WTC11 (cell line): ENCODE measurements around the gene MROH2B. TPM values are rescaled to one million over a fixed set of nuclear protein-coding genes. Genes with fewer than 3 reads are reported as not detected.

Source experiments
- ATAC-seq: fragments of 200-7000 bp; cut with Tn5 transposase; 2 replicates; pipeline ENCODE4 v1.10.0; 2021; ENCODE audit warnings: mild to moderate bottlenecking, moderate library complexity
- CTCF ChIA-PET: fragments of 300-600 bp; sonication (Branson Sonifier 250); formaldehyde crosslinking; loops from one replicate; lab custom pipeline; 2021; ENCODE audit warnings: antibody characterized with exemption; lab: Charles Lee
- POLR2A ChIA-PET: fragments of 350-600 bp; sonication (Branson Sonifier 250); formaldehyde crosslinking; loops from one replicate; lab custom pipeline; 2021; ENCODE audit warnings: antibody characterized with exemption; lab: Charles Lee
- DNase-seq: peaks from one replicate; pipeline ENCODE4 v3.0.0; 2021; ENCODE audit warnings: low spot score
- H3K27ac Mint-ChIP-seq: 2 replicates; pipeline ENCODE4 v1.8.0; 2021; ENCODE audit warnings: mixed read lengths
- H3K27me3 Mint-ChIP-seq: 2 replicates; pipeline ENCODE4 v1.8.0; 2021; ENCODE audit warnings: low read depth, mild to moderate bottlenecking, moderate library complexity, mixed read lengths
- H3K36me3 Mint-ChIP-seq: 2 replicates; pipeline ENCODE4 v1.8.0; 2021; ENCODE audit warnings: mixed read lengths
- H3K4me1 Mint-ChIP-seq: 2 replicates; pipeline ENCODE4 v1.8.0; 2022; ENCODE audit warnings: mixed read lengths
- H3K4me3 Mint-ChIP-seq: 2 replicates; pipeline ENCODE4 v1.8.0; 2021; ENCODE audit warnings: mild to moderate bottlenecking, moderate library complexity, mixed read lengths
- H3K9me3 Mint-ChIP-seq: 2 replicates; pipeline ENCODE4 v1.8.0; 2021; ENCODE audit warnings: mixed read lengths
- CDX4 ChIP-seq: fragments of 250-450 bp; sonication (Bioruptor Pico); IDR thresholded peaks from 2 replicates; pipeline ENCODE4 v1.9.0; 2021; ENCODE audit warnings: moderate library complexity, mild to moderate bottlenecking, inconsistent platforms, borderline replicate concordance
- CREB1 ChIP-seq: sonication (generic); formaldehyde crosslinking; IDR thresholded peaks from 2 replicates; pipeline ENCODE4 v1.8.0; 2023; ENCODE audit warnings: mild to moderate bottlenecking, missing genetic modification reagents
- HMGA2 ChIP-seq: fragments of 250-450 bp; sonication (Bioruptor Pico); IDR thresholded peaks from 2 replicates; pipeline ENCODE4 v1.4.0; 2021; ENCODE audit warnings: mild to moderate bottlenecking, moderate library complexity
- IRF2 ChIP-seq: sonication (generic); formaldehyde crosslinking; IDR thresholded peaks from 2 replicates; pipeline ENCODE4 v1.8.0; 2022; ENCODE audit warnings: low read depth, missing genetic modification reagents, borderline replicate concordance
- NR1H2 ChIP-seq: sonication (generic); formaldehyde crosslinking; IDR thresholded peaks from 2 replicates; pipeline ENCODE4 v1.9.0; 2021; ENCODE audit warnings: mild to moderate bottlenecking, moderate library complexity, missing genetic modification reagents
- PRDM15 ChIP-seq: sonication (generic); formaldehyde crosslinking; IDR thresholded peaks from 2 replicates; pipeline ENCODE4 v1.8.0; 2022; ENCODE audit warnings: missing genetic modification reagents
- SMAD3 ChIP-seq: sonication (generic); formaldehyde crosslinking; IDR thresholded peaks from 2 replicates; pipeline ENCODE4 v1.8.0; 2022; ENCODE audit warnings: missing genetic modification reagents, mild to moderate bottlenecking, borderline replicate concordance
- SP1 ChIP-seq: sonication (generic); formaldehyde crosslinking; conservative IDR thresholded peaks from 2 replicates; pipeline ENCODE4 v1.8.1; 2022; ENCODE audit warnings: missing genetic modification reagents
- TEAD1 ChIP-seq: sonication (generic); formaldehyde crosslinking; IDR thresholded peaks from 2 replicates; pipeline ENCODE4 v1.8.0; 2022; ENCODE audit warnings: mild to moderate bottlenecking, missing genetic modification reagents
- ZNF396 ChIP-seq: fragments of 250-450 bp; sonication (Bioruptor Pico); IDR thresholded peaks from 2 replicates; pipeline ENCODE4 v1.8.0; 2021; ENCODE audit warnings: mild to moderate bottlenecking, moderate library complexity, borderline replicate concordance
- total RNA-seq: library from RNA; stranded (reverse); gene quantifications from 3 replicates; pipeline ENCODE4 v1.2.3, GENCODE V29; 2021
- TF ChIP-seq, protein P1 (sequence below): sonication (generic); formaldehyde crosslinking; IDR thresholded peaks from 2 replicates; pipeline ENCODE4 v1.8.0; 2022; ENCODE audit warnings: mild to moderate bottlenecking, missing genetic modification reagents
- TF ChIP-seq, protein P2 (sequence below): sonication (generic); formaldehyde crosslinking; conservative IDR thresholded peaks from 2 replicates; pipeline ENCODE4 v1.8.1; 2023; ENCODE audit warnings: mild to moderate bottlenecking, low read depth, missing genetic modification reagents, moderate library complexity
- TF ChIP-seq, protein P3 (sequence below): fragments of 250-450 bp; sonication (Bioruptor Pico); IDR thresholded peaks from 2 replicates; pipeline ENCODE4 v1.9.0; 2021; ENCODE audit warnings: mild to moderate bottlenecking

The MROH2B gene
- total RNA-seq, 1 experiment from 2014 or later = not detected

- TF ChIP-seq PRDM15 (CRISPR knock-in tag) = no peak
- no peak for TF ChIP-seq CDX4
- TF ChIP-seq, protein P1, sequence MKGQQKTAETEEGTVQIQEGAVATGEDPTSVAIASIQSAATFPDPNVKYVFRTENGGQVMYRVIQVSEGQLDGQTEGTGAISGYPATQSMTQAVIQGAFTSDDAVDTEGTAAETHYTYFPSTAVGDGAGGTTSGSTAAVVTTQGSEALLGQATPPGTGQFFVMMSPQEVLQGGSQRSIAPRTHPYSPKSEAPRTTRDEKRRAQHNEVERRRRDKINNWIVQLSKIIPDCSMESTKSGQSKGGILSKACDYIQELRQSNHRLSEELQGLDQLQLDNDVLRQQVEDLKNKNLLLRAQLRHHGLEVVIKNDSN = no peak
- TF ChIP-seq, protein P2, sequence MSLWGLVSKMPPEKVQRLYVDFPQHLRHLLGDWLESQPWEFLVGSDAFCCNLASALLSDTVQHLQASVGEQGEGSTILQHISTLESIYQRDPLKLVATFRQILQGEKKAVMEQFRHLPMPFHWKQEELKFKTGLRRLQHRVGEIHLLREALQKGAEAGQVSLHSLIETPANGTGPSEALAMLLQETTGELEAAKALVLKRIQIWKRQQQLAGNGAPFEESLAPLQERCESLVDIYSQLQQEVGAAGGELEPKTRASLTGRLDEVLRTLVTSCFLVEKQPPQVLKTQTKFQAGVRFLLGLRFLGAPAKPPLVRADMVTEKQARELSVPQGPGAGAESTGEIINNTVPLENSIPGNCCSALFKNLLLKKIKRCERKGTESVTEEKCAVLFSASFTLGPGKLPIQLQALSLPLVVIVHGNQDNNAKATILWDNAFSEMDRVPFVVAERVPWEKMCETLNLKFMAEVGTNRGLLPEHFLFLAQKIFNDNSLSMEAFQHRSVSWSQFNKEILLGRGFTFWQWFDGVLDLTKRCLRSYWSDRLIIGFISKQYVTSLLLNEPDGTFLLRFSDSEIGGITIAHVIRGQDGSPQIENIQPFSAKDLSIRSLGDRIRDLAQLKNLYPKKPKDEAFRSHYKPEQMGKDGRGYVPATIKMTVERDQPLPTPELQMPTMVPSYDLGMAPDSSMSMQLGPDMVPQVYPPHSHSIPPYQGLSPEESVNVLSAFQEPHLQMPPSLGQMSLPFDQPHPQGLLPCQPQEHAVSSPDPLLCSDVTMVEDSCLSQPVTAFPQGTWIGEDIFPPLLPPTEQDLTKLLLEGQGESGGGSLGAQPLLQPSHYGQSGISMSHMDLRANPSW = no peak
- no peak for TF ChIP-seq SP1
- TF ChIP-seq CREB1 (CRISPR knock-in tag) = no peak
Observed at GRCh38 chr5:41120600-41120999, 49.5 kb upstream of the MROH2B start (continued).

DNA sequence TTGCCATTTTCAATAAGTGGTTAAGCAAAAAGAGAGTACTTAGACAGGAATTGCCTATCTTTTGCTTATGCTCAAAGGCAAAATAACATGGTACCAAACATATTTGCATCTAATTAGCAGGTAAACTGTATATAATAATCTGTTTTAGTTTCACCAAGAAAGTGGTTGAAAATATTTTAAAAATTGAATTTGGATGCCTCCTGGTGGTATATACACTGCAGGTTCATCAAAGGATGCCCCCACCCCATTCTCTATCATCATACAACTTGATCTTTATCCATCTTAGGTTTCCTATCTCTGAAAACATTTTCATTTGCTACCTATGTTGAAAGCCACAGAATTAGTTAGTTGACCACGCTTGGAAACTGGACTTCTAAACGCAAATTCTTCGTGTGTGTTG, 47.0 kb upstream of the MROH2B start:
- H3K4me3 Mint-ChIP-seq = no peak overlapping the region
- peaks cover 12% of the 10 kb centered on the region for H3K9me3 Mint-ChIP-seq
- POLR2A ChIA-PET = no interaction called here
- CTCF ChIA-PET = interaction anchor here (0.6 kb wide), 2 partner anchors 157 to 214 kb away, joined by 3 read pairs; no protein-coding TSS in a partner anchor
- H3K27ac Mint-ChIP-seq = no peak overlapping the region
- peaks cover 11% of the 10 kb centered on the region for H3K36me3 Mint-ChIP-seq
- TF ChIP-seq IRF2 (CRISPR knock-in tag) (no peak), NR1H2 (CRISPR knock-in tag) (no peak), TEAD1 (CRISPR knock-in tag) (no peak), SMAD3 (CRISPR knock-in tag) (no peak)
- H3K4me1 Mint-ChIP-seq = no peaks in the 10 kb centered on the region
- no peak for DNase-seq
- H3K27me3 Mint-ChIP-seq = no peaks in the 10 kb centered on the region
- no peak for ATAC-seq

DNA sequence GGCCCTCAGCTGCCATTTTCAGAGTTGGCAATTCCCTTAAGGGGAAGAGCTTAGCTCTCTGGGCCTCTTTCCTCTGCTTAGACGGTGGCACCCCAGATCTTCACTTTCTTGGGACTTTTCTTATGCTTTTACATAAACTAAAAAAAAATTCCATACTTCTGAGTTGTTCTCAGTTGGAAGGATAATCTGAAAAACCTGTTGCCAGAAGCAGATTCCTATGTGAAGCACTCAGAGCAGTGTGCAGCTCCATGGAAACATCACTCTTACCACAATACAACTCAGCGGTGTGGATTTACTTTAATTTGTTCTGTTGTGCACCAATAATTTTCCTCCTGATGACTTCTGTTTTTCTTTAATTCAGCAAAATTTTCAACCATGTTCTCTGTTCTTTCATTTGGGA, 44.1 kb upstream of the MROH2B start:
- CTCF ChIA-PET = interaction anchor here (1.2 to 1.4 kb wide), 3 partner anchors 13 to 526 kb away, joined by 3 to 6 read pairs (median 6); no protein-coding TSS in a partner anchor
- ATAC-seq (no peak), DNase-seq (no peak)
- POLR2A ChIA-PET = no interaction called here
- Mint-ChIP-seq H3K27ac (no peak overlapping the region), H3K36me3 (no peaks in the 10 kb centered on the region), H3K4me1 (no peaks in the 10 kb centered on the region), H3K27me3 (no peaks in the 10 kb centered on the region), H3K9me3 (no peaks in the 10 kb centered on the region), H3K4me3 (no peak overlapping the region)
- no peak for TF ChIP-seq HMGA2 (CRISPR knock-in tag)
- no peak for TF ChIP-seq NR1H2 (CRISPR knock-in tag)
- TF ChIP-seq, protein P3, sequence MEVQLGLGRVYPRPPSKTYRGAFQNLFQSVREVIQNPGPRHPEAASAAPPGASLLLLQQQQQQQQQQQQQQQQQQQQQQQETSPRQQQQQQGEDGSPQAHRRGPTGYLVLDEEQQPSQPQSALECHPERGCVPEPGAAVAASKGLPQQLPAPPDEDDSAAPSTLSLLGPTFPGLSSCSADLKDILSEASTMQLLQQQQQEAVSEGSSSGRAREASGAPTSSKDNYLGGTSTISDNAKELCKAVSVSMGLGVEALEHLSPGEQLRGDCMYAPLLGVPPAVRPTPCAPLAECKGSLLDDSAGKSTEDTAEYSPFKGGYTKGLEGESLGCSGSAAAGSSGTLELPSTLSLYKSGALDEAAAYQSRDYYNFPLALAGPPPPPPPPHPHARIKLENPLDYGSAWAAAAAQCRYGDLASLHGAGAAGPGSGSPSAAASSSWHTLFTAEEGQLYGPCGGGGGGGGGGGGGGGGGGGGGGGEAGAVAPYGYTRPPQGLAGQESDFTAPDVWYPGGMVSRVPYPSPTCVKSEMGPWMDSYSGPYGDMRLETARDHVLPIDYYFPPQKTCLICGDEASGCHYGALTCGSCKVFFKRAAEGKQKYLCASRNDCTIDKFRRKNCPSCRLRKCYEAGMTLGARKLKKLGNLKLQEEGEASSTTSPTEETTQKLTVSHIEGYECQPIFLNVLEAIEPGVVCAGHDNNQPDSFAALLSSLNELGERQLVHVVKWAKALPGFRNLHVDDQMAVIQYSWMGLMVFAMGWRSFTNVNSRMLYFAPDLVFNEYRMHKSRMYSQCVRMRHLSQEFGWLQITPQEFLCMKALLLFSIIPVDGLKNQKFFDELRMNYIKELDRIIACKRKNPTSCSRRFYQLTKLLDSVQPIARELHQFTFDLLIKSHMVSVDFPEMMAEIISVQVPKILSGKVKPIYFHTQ = no peak
- TF ChIP-seq ZNF396 (CRISPR knock-in tag) = no peak
